Activated naive CD4-positive, alpha-beta T cell treated with anti-CD3 and anti-CD28 coated beads for 36 hours (primary cell): ENCODE results near the gene CTDSPL. TPM values are rescaled to one million over a fixed set of nuclear protein-coding genes. Genes with fewer than 3 reads are reported as not detected.

Experiments used
- CTCF ChIA-PET: fragments of 350-600 bp; sonication (Branson Sonifier 250); formaldehyde crosslinking; loops from one replicate; lab custom pipeline; 2021; ENCODE audit warnings: antibody characterized with exemption; lab: Charles Lee
- DNase-seq: peaks from one replicate; pipeline ENCODE4 v3.0.0-alpha.2; 2020
- H3K27ac Mint-ChIP-seq: one replicate; pipeline ENCODE4 v1.8.0; 2021; ENCODE audit warnings: mild to moderate bottlenecking, mixed read lengths
- H3K27me3 Mint-ChIP-seq: one replicate; pipeline ENCODE4 v1.8.0; 2021; ENCODE audit warnings: low read depth, mixed read lengths
- H3K36me3 Mint-ChIP-seq: one replicate; pipeline ENCODE4 v1.8.0; 2021; ENCODE audit warnings: low read depth, mixed read lengths
- H3K4me1 Mint-ChIP-seq: one replicate; pipeline ENCODE4 v1.8.0; 2021; ENCODE audit warnings: low read depth, mixed read lengths
- H3K4me3 Mint-ChIP-seq: one replicate; pipeline ENCODE4 v1.8.0; 2021; ENCODE audit warnings: mild to moderate bottlenecking, moderate library complexity, mixed read lengths
- H3K9me3 Mint-ChIP-seq: one replicate; pipeline ENCODE4 v1.8.0; 2021; ENCODE audit warnings: mixed read lengths
- intact Hi-C: fragments of 100-400 bp; cut with micrococcal nuclease; formaldehyde crosslinking; loops from one replicate; pipeline ENCODE4 v1.15.1; 2023
- total RNA-seq, 2 experiments: library from RNA; stranded (reverse); gene quantifications; one replicate each; pipeline ENCODE4 v1.2.3, GENCODE V29; 2021

CTDSPL gene
- total RNA-seq, 2 experiments from 2014 or later, result 3.7 to 5.0 TPM

GRCh38 chr3:38016847-38017444 lies 155.3 kb downstream of the CTDSPL start:
- CTCF ChIA-PET, result no interaction called here
- H3K4me3 Mint-ChIP-seq, result no peak overlapping the region
- H3K9me3 Mint-ChIP-seq, result peaks cover 6% of the 10 kb centered on the region
- intact Hi-C loops, result no loop called here
- no peaks in the 10 kb centered on the region for H3K27me3 Mint-ChIP-seq
- no peaks in the 10 kb centered on the region for H3K4me1 Mint-ChIP-seq
- no peak overlapping the region for H3K27ac Mint-ChIP-seq
- DNase-seq, result no peak
- peaks cover 17% of the 10 kb centered on the region for H3K36me3 Mint-ChIP-seq

- H3K4me1 Mint-ChIP-seq, result no peaks in the 10 kb centered on the region
- H3K36me3 Mint-ChIP-seq, result peaks cover 17% of the 10 kb centered on the region
- peaks cover 6% of the 10 kb centered on the region for H3K9me3 Mint-ChIP-seq
- H3K27me3 Mint-ChIP-seq, result no peaks in the 10 kb centered on the region
- H3K4me3 Mint-ChIP-seq, result no peak overlapping the region
- no peak overlapping the region for H3K27ac Mint-ChIP-seq
- CTCF ChIA-PET, result no interaction called here
- no peak for DNase-seq
- intact Hi-C loops, result no loop called here
Observed at GRCh38 chr3:38017445-38018295, 156.0 kb downstream of the CTDSPL start.

DNA sequence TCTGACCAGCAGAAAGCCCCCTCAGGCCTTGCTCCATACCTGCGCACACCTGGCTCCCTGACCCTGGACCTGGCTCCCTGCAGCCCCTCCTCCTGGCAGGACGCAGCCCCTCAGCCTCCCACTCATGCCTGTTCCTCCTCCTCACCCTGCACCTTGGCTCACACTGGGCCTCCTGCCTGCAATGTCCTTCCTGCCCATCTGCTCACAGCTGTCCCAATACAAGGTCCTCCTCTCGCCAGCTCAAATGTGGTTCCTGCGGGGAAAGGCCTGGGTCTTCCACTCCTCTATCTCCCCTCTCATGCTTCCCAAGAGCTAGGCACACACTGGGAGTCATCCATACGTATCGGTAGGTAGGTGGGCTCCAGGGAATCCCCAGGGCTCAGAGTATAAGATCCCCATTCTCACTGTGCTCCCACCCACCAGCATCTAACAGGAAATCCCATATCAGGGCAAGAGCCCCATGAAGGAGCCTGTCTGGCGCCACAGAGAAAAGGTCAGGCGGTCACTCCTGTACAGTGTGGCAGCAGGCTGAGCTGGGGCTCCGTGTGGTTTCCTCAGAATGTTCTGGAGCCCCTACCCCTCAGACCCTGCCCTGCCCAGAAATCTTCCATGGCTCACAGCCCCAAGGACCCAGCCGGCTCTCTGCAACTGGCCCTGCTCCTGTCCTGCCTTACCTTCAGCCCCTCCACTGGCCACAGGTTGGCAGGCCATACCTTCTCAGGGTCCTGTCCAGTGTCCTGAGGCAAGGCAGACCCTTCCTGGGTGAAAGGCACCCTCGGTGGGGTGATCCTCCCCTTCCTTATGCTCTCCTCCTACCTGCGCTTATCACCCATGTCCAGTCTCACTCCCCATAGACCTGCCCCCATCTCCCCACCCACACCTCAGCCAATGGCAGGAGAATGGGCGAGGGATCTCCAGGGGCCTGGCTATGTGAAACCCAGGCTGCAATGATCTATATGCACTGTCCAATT lies 156.9 kb downstream of the CTDSPL start:
- Mint-ChIP-seq H3K9me3 (peaks cover 6% of the 10 kb centered on the region), H3K4me1 (peaks cover under 1% of the 10 kb centered on the region), H3K27ac (no peak overlapping the region), H3K36me3 (peaks cover 17% of the 10 kb centered on the region), H3K27me3 (no peaks in the 10 kb centered on the region), H3K4me3 (no peak overlapping the region)
- DNase-seq, result peak; percentile 1
- intact Hi-C loops, result no loop called here
- CTCF ChIA-PET, result interaction anchor here (0.7 kb wide), 1 partner anchor 21 kb away, joined by 3 read pairs; no protein-coding TSS in a partner anchor

DNA sequence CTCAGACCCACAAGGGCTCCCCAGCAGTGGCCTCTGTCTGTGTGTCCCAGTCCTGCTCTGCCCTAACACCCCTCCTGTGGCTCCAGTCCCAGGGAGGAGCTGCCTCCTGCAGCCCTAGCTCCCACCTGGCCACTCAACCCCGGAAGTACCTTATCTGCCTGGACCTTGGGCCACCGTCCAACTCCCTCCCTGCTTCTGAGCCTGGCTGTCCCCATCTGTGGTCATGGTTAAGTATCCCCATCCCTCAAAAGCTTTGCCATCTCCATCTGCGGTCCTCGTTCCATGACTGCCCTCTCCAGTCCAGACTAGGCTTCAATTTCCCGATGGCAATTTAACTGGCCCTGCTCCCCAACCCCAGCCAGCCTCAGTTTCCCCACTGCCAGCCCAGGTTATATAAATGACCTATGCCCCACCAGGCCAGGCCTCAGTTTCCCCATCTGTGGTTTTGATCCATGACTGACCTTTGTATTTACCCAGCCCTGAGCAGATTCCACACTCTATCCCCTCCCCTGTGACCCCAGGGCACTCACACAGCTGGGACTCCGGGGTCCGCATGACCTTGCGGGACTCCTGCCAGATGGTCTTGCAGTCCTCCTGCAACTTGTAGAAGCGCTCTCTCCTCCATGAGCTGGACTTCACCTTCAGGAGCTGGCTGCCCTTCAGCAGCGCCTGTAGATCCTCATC lies 158.1 kb downstream of the CTDSPL start:
- Mint-ChIP-seq H3K36me3 (peaks cover 17% of the 10 kb centered on the region), H3K27ac (no peak overlapping the region)
- DNase-seq, result no peak

DNA sequence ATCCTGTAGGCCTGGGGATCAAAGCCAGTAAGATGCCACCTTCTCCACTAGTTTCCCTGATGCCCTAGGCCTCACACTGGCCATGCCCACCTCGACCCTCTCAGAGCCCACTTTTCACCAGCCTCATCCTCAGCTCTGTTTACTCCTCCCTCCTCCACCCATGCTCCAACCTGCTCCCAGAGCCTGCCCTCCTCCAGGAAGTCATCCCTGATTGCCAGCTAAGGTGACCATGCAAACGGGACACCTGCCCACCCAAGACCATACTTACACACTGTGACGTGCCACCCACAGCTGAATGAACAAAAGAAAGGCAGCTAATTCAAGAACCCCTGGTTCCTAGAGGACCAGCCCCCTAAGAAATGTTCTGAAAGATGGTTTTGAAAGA lies 158.7 kb downstream of the CTDSPL start:
- Mint-ChIP-seq H3K27ac (no peak overlapping the region), H3K4me3 (no peak overlapping the region), H3K27me3 (no peaks in the 10 kb centered on the region), H3K4me1 (peaks cover 9% of the 10 kb centered on the region), H3K9me3 (peaks cover 6% of the 10 kb centered on the region), H3K36me3 (peaks cover 14% of the 10 kb centered on the region)
- intact Hi-C loops, result no loop called here
- no peak for DNase-seq
- CTCF ChIA-PET, result interaction anchor here (0.7 to 0.9 kb wide), 2 partner anchors 11 to 17 kb away, joined by 3 read pairs; no protein-coding TSS in a partner anchor

More for the DNA sequence above, 158.1 kb downstream of the CTDSPL start:
- CTCF ChIA-PET, result interaction anchor here (0.7 to 0.9 kb wide), 3 partner anchors 11 to 22 kb away, joined by 3 read pairs; no protein-coding TSS in a partner anchor
- peaks cover 7% of the 10 kb centered on the region for H3K4me1 Mint-ChIP-seq
- no peaks in the 10 kb centered on the region for H3K27me3 Mint-ChIP-seq
- no peak overlapping the region for H3K4me3 Mint-ChIP-seq
- intact Hi-C loops, result no loop called here
- H3K9me3 Mint-ChIP-seq, result peaks cover 6% of the 10 kb centered on the region

- Mint-ChIP-seq H3K4me3 (no peak overlapping the region), H3K9me3 (peaks cover 6% of the 10 kb centered on the region), H3K27me3 (no peaks in the 10 kb centered on the region), H3K36me3 (peaks cover 10% of the 10 kb centered on the region), H3K4me1 (peaks cover 15% of the 10 kb centered on the region), H3K27ac (no peak overlapping the region)
- intact Hi-C loops, result no loop called here
- CTCF ChIA-PET, result interaction anchor here (1.9 kb wide), 2 partner anchors 18 to 47 kb away, joined by 5 to 7 read pairs; no protein-coding TSS in a partner anchor
- no peak for DNase-seq
Observed at GRCh38 chr3:38021196-38021595, 159.5 kb downstream of the CTDSPL start.

DNA sequence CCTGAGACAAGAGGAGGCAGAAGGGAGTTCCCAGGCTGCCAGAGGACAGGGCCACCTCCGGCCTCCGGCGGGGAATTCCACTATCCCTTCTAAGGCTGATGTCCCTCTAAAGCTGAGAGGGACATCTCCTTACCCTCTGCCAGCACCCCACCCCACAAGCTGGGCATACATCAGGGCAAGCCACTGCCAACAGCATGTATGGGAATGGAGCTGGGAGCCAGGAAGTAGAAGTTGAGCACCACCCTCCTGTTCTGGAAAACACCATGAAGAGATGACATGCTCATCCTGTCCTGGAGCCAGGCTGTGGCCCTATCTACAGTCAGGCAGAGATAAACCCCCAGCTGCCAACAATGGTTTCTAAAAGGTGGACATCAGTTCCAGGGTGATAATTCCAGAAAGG lies 160.6 kb downstream of the CTDSPL start:
- Mint-ChIP-seq H3K27ac (no peak overlapping the region), H3K4me3 (no peak overlapping the region), H3K4me1 (peaks cover 15% of the 10 kb centered on the region), H3K36me3 (peaks cover 2% of the 10 kb centered on the region), H3K9me3 (no peaks in the 10 kb centered on the region), H3K27me3 (no peaks in the 10 kb centered on the region)
- intact Hi-C loops, result no loop called here
- DNase-seq, result peak; percentile 2
- CTCF ChIA-PET, result interaction anchor here (0.7 to 1.9 kb wide), 3 partner anchors 19 to 95 kb away, joined by 3 to 7 read pairs (median 5); no protein-coding TSS in a partner anchor

DNA sequence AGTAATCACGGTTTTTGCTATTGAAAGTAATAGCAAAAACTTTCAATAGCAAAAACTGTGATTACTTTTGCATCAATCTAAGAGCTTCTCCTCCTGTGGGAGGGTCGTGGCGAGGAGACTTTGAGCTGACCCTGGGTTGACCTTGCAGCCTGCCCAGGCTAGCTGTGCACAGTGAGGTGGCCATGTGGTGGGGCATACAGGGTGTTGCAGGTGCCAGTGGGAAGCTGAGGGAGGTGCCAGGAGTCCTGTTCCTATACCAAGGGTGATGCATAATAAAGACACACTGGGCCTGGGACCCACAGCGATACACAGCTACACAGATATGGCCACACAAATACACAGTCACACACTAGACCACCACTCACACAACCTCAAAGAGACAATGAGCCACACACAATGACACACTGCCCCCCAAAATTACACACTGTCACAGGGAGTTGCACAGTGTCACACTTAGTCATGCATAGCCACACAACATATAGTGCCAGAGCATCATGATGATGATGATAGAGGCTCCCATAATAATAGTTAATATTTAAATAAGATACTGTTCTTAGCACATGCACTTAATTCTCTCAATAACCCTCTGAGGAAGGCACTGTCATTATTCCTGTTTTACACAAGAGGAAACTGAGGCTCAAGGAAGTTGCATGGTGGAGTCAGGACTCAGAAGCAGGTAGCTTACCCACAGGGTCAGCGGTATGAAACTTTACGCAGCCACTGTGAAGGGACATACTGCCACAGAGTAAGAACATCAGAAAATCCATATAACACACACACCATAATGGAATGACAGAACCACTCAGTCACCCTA lies 161.4 kb downstream of the CTDSPL start:
- CTCF ChIA-PET, result interaction anchor here (1.9 kb wide), 2 partner anchors 19 to 49 kb away, joined by 5 to 7 read pairs; no protein-coding TSS in a partner anchor
- peaks cover 15% of the 10 kb centered on the region for H3K4me1 Mint-ChIP-seq
- no peaks in the 10 kb centered on the region for H3K27me3 Mint-ChIP-seq
- H3K27ac Mint-ChIP-seq, result no peak overlapping the region
- peak overlapping the region; percentile 90 for H3K4me3 Mint-ChIP-seq
- H3K9me3 Mint-ChIP-seq, result no peaks in the 10 kb centered on the region
- H3K36me3 Mint-ChIP-seq, result peaks cover 2% of the 10 kb centered on the region
- DNase-seq, result peak; percentile 6
- intact Hi-C loops, result no loop called here

GRCh38 chr3:38026856-38027255 lies 165.2 kb downstream of the CTDSPL start:
- intact Hi-C loops, result no loop called here
- CTCF ChIA-PET, result interaction anchor here (0.7 kb wide), 1 partner anchor 13 kb away, joined by 3 read pairs; no protein-coding TSS in a partner anchor
- Mint-ChIP-seq H3K27ac (no peak overlapping the region), H3K4me3 (no peak overlapping the region), H3K9me3 (no peaks in the 10 kb centered on the region), H3K36me3 (no peaks in the 10 kb centered on the region), H3K4me1 (peaks cover 30% of the 10 kb centered on the region), H3K27me3 (peaks cover 9% of the 10 kb centered on the region)
- no peak for DNase-seq

DNA sequence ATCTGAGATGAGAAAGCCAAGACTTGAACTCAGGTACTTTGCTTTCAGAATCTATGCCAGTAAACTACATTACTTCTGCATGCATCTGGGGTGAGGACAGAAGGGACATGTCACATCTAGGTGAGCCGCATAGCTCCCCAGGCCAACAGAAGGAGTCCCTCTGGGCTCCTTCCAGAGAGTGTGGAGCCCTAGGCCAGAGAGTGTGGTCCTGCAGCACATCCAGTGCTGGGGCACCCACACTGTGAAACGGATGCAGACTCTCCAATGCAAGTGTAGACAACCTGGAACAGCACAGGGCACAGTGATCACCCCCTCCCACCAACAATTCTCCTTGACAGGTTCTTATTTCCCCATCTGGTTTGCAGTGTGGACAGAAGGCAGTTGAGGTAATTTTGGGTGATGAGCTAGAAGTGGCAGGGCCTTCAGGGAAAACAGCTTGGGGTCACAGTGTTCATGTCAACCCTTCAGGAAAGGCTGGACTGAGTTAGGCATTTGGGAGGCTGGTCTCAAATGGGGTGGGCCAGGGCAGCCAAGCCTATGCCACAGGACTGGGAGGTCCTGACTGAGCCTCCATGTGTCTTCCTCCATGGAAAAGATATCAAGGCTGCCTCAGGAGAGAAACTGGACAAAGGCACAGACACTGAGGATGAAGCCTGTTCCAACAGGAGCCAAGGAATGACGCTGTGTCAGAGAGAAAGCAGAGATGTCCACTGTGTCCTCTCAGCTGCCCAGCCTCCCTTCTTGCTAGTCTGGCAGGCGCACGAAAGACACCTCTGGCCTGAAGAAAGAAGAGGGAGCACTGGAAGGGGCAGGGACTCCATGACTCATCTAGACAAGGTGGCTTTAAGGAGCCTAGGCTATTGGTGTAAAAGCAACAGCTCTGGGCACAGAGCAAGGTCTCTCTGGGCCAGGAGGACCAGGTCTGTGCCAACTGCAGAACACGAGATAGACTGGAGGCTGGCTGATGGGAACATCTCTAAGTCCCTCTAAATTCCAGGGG lies 166.1 kb downstream of the CTDSPL start:
- Mint-ChIP-seq H3K27ac (no peak overlapping the region), H3K27me3 (peaks cover 9% of the 10 kb centered on the region), H3K4me1 (peaks cover 30% of the 10 kb centered on the region), H3K36me3 (no peaks in the 10 kb centered on the region), H3K4me3 (peak overlapping the region; percentile 40), H3K9me3 (no peaks in the 10 kb centered on the region)
- CTCF ChIA-PET, result no interaction called here
- intact Hi-C loops, result no loop called here
- DNase-seq, result no peak
